ENCODE results near the gene PCGF5. TPM values are rescaled to one million over a fixed set of nuclear protein-coding genes. Genes with fewer than 3 reads are reported as not detected.
"Not testable (repeated sequence)": the region's sequence is repeated elsewhere in the genome, so short reads cannot be mapped to it uniquely, and the experiment has no call there.

The PCGF5 gene
- total RNA-seq = 10 to 100 TPM; 48.7 to 71.7 TPM

GRCh38 chr10:91220194-91220953 lies at the start of gene PCGF5:
Gene PCGF5 (plus strand): TSS chr10:91220663. CDS start chr10:91222872, 2,209 bp downstream.
- DNase-seq = peak; percentile 93
- Histone ChIP-seq H3K4me3 (peak within 1 kb of the TSS; percentile 89), H3K4me1 (peaks cover 13% of the 10 kb centered on the region)

GRCh38 chr10:91171485-91171884 lies 49.0 kb upstream of the PCGF5 start:
- no peaks in the 10 kb centered on the region for H3K36me3 ChIP-seq
- H3K9me3 ChIP-seq = no peaks in the 10 kb centered on the region
- H3K27me3 ChIP-seq = no peaks in the 10 kb centered on the region
- TF ChIP-seq, protein P1, sequence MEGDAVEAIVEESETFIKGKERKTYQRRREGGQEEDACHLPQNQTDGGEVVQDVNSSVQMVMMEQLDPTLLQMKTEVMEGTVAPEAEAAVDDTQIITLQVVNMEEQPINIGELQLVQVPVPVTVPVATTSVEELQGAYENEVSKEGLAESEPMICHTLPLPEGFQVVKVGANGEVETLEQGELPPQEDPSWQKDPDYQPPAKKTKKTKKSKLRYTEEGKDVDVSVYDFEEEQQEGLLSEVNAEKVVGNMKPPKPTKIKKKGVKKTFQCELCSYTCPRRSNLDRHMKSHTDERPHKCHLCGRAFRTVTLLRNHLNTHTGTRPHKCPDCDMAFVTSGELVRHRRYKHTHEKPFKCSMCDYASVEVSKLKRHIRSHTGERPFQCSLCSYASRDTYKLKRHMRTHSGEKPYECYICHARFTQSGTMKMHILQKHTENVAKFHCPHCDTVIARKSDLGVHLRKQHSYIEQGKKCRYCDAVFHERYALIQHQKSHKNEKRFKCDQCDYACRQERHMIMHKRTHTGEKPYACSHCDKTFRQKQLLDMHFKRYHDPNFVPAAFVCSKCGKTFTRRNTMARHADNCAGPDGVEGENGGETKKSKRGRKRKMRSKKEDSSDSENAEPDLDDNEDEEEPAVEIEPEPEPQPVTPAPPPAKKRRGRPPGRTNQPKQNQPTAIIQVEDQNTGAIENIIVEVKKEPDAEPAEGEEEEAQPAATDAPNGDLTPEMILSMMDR (IDR thresholded peaks at IDR 0.05) = no peak
- no peak overlapping the region for H3K9ac ChIP-seq (ENCODE audit: low read depth in 2 of 2, low read length in 2 of 2)
- DNase-seq = no peak
- H3K4me3 ChIP-seq = no peak overlapping the region
- no peaks in the 10 kb centered on the region for H3K4me1 ChIP-seq
- intact Hi-C loops (cut with DNase I) = no loop called here
- no peak overlapping the region for H3K27ac ChIP-seq

More at GRCh38 chr10:91220194-91220953, at the start of gene PCGF5:
- Histone ChIP-seq H3K9ac (ENCODE audit: low read depth in 2 of 2, low read length in 2 of 2) (peak within 1 kb of the TSS; percentile 86 to 90), H3K9me3 (no peaks in the 10 kb centered on the region), H3K27me3 (no peaks in the 10 kb centered on the region), H3K27ac (peak within 1 kb of the TSS; percentile 96), H3K36me3 (no peaks in the 10 kb centered on the region)
- intact Hi-C loops (cut with DNase I) = no loop called here
- TF ChIP-seq, protein P1 (IDR thresholded peaks at IDR 0.05) = no peak

GRCh38 chr10:91172348-91172747 lies 48.1 kb upstream of the PCGF5 start:
- Histone ChIP-seq H3K9ac (ENCODE audit: low read depth in 2 of 2, low read length in 2 of 2) (no peak overlapping the region), H3K27ac (no peak overlapping the region), H3K27me3 (no peaks in the 10 kb centered on the region), H3K4me3 (no peak overlapping the region), H3K36me3 (no peaks in the 10 kb centered on the region), H3K4me1 (no peaks in the 10 kb centered on the region), H3K9me3 (no peaks in the 10 kb centered on the region)
- no peak for DNase-seq
- intact Hi-C loops (cut with DNase I) = no loop called here
- TF ChIP-seq, protein P1 (IDR thresholded peaks at IDR 0.05) = no peak

GRCh38 chr10:91185239-91185875 lies 35.1 kb upstream of the PCGF5 start:
- Histone ChIP-seq H3K9ac (ENCODE audit: low read depth in 2 of 2, low read length in 2 of 2) (no peak overlapping the region), H3K4me3 (no peak overlapping the region), H3K36me3 (no peaks in the 10 kb centered on the region), H3K9me3 (no peaks in the 10 kb centered on the region), H3K4me1 (no peaks in the 10 kb centered on the region), H3K27me3 (no peaks in the 10 kb centered on the region), H3K27ac (no peak overlapping the region)
- DNase-seq = no peak
- TF ChIP-seq, protein P1 (IDR thresholded peaks at IDR 0.05) = no peak
- intact Hi-C loops (cut with DNase I) = no loop called here

- Histone ChIP-seq H3K27me3 (no peaks in the 10 kb centered on the region), H3K4me1 (no peaks in the 10 kb centered on the region), H3K9me3 (no peaks in the 10 kb centered on the region), H3K9ac (ENCODE audit: low read depth in 2 of 2, low read length in 2 of 2) (no peak overlapping the region), H3K27ac (no peak overlapping the region), H3K36me3 (no peaks in the 10 kb centered on the region), H3K4me3 (no peak overlapping the region)
- TF ChIP-seq, protein P1 (IDR thresholded peaks at IDR 0.05) = no peak
- no peak for DNase-seq
- intact Hi-C loops (cut with DNase I) = no loop called here
Observed at GRCh38 chr10:91187156-91187555, 33.3 kb upstream of the PCGF5 start.

GRCh38 chr10:91188010-91188409 lies 32.5 kb upstream of the PCGF5 start:
- DNase-seq; H3K27me3 ChIP-seq; H3K4me1 ChIP-seq; H3K36me3 ChIP-seq; H3K4me3 ChIP-seq; H3K9me3 ChIP-seq; H3K9ac ChIP-seq (ENCODE audit: low read depth in 2 of 2, low read length in 2 of 2); H3K27ac ChIP-seq; intact Hi-C loops (cut with DNase I): not testable (repeated sequence)
